ENCODE measurements around the gene TMEM175. TPM values are rescaled to one million over a fixed set of nuclear protein-coding genes. Genes with fewer than 3 reads are reported as not detected.

The TMEM175 gene
- total RNA-seq, 1 donor from 2014 or later, result 11.4 TPM

DNA sequence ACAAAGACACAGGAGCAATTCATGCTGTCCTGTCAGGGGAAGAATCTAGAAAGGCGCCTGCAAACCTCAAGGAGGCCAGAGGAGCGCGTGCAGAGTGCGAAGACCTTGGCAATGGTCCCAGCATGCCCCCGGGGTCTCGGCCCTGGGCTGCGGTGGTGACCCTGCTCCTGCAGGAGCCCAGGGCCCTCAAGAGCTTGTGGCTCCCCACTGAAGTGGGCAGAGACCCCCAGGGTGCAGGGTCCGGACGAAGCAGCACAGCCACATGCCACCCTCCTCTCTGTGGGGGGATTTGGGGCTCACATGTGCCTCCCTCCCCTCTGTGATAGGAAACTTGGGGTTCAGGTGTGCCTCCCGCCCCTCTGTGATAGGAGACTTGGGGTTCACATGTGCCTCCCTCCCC is 39.5 kb upstream of the TMEM175 start:
- no peak for TF ChIP-seq CTCF (conservative IDR thresholded peaks at IDR 0.05; ENCODE audit: low read depth, low read length)
- DNase-seq (ENCODE audit: low read depth), result no peak
- H3K4me3 ChIP-seq (ENCODE audit: low read depth, low read length), result no peak overlapping the region

DNA sequence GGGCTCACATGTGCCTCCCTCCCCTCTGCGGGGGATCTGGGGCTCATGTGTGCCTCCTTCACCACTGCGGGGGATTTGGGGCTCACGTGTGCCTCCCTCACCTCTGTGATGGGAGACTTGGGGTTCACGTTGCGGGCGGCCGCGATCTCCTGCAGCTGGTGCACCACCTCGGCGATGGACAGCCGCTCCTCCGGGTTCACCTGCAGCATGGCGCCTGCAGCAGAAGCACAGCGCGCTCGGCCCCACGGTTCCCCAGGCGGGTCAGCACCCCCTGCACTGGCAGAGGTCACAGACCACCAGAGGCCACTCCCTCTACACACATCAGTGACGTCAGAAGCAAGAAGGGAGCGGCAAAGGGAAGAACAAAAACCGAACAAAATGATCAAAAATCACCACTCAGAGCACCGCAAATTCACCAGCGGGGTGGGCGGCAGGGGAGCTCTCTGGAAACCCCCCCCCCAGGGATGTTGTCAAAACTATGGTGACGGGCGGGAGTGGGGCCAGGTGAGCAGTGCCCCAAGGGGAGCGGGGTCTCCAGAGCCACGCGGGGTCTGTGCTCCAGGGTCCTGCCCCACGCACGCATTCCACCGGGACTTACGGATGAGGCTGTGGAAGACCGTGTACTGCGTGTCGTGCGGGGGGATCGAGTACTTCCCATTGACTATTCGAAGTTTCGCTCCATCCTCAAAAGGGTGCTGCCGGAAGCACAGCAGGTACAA is 38.8 kb upstream of the TMEM175 start:
- no peak for DNase-seq (ENCODE audit: low read depth)
- no peak overlapping the region for H3K4me3 ChIP-seq (ENCODE audit: low read depth, low read length)
- no peak for TF ChIP-seq CTCF (conservative IDR thresholded peaks at IDR 0.05; ENCODE audit: low read depth, low read length)

- no peak for TF ChIP-seq CTCF (conservative IDR thresholded peaks at IDR 0.05; ENCODE audit: low read depth, low read length)
- DNase-seq (ENCODE audit: low read depth), result no peak
- H3K4me3 ChIP-seq (ENCODE audit: low read depth, low read length), result no peak overlapping the region
Observed at GRCh38 chr4:893995-894705, 38.1 kb upstream of the TMEM175 start.

GRCh38 chr4:895596-895995 is 36.7 kb upstream of the TMEM175 start:
- no peak overlapping the region for H3K4me3 ChIP-seq (ENCODE audit: low read depth, low read length)
- no peak for DNase-seq (ENCODE audit: low read depth)
- no peak for TF ChIP-seq CTCF (conservative IDR thresholded peaks at IDR 0.05; ENCODE audit: low read depth, low read length)

DNA sequence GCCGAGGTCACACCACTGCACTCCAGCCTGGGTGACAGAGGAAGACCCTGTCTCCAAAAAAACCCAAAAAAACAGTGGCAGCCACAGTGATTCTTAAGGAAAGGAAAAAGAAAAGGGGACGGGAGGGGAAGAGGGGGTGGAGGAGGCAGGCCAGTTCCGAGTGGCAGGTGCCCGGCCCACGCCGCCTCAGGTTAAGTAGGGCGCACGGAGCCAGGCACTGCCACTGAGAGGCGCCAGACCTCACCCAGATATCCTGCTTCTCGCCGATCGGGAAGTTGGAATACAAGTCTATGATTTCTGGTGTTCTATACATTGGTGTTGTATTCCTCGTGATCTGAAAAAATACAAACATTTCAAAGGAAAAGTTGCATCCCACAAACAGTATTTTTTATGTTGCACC is 36.0 kb upstream of the TMEM175 start:
- H3K4me3 ChIP-seq (ENCODE audit: low read depth, low read length), result no peak overlapping the region
- TF ChIP-seq CTCF (conservative IDR thresholded peaks at IDR 0.05; ENCODE audit: low read depth, low read length), result peak; percentile 4
- DNase-seq (ENCODE audit: low read depth), result no peak

- TF ChIP-seq CTCF (conservative IDR thresholded peaks at IDR 0.05; ENCODE audit: low read depth, low read length), result no peak
- DNase-seq (ENCODE audit: low read depth), result no peak
- H3K4me3 ChIP-seq (ENCODE audit: low read depth, low read length), result no peak overlapping the region
Observed at GRCh38 chr4:896630-897029, 35.6 kb upstream of the TMEM175 start.
